DMS53 treated with DMSO at 0.1 percent for 48 hours (cell line): ENCODE results near the gene EP400.

ENCODE experiments used
- DNase-seq: peaks from one replicate; lab custom pipeline; 2025; ENCODE audit not compliant: unreplicated experiment; lab: John Stamatoyannopoulos, UW

EP400 gene

GRCh38 chr12:132114667-132115066, 164.9 kb downstream of the EP400 start:
- no peak for DNase-seq

GRCh38 chr12:132115500-132115899, 165.8 kb downstream of the EP400 start:
- no peak for DNase-seq

- DNase-seq, result no peak
These were observed 167.2 kb downstream of the EP400 start for GRCh38 chr12:132116709-132117557.

- DNase-seq, result no peak
These were observed 167.8 kb downstream of the EP400 start for GRCh38 chr12:132117558-132117875.

- no peak for DNase-seq
These were observed 169.1 kb downstream of the EP400 start for GRCh38 chr12:132118876-132119275.

- no peak for DNase-seq
These were observed 171.5 kb downstream of the EP400 start for GRCh38 chr12:132121283-132121682.

- no peak for DNase-seq
These were observed 174.4 kb downstream of the EP400 start for GRCh38 chr12:132123970-132124765.

- no peak for DNase-seq
These were observed 175.2 kb downstream of the EP400 start for GRCh38 chr12:132124766-132125425.

GRCh38 chr12:132125736-132126135, 176.0 kb downstream of the EP400 start:
- DNase-seq, result no peak

- DNase-seq, result no peak
These were observed 177.3 kb downstream of the EP400 start for GRCh38 chr12:132127041-132127440.

GRCh38 chr12:132129007-132129406, 179.3 kb downstream of the EP400 start:
- no peak for DNase-seq

GRCh38 chr12:132130690-132131089, 180.9 kb downstream of the EP400 start:
- DNase-seq, result no peak
